Stimulated activated CD8-positive, alpha-beta memory T cell treated with anti-CD3 and anti-CD28 coated beads, Interleukin-4, amount 100 ng/mL, for 24 hours (primary cell): ENCODE measurements around the gene ADGRG6.

Source experiments
- DNase-seq: peaks from one replicate; pipeline ENCODE4 v3.0.0-alpha.2; 2020; ENCODE audit warnings: low read depth

Gene ADGRG6

GRCh38 chr6:142376800-142377496 is 75.1 kb downstream of the ADGRG6 start:
- DNase-seq, result no peak

GRCh38 chr6:142377497-142377848 is 75.7 kb downstream of the ADGRG6 start:
- no peak for DNase-seq

GRCh38 chr6:142378138-142378875 is 76.5 kb downstream of the ADGRG6 start:
- no peak for DNase-seq

GRCh38 chr6:142380626-142381025 is 78.8 kb downstream of the ADGRG6 start:
- no peak for DNase-seq

GRCh38 chr6:142381181-142381580 is 79.4 kb downstream of the ADGRG6 start:
- no peak for DNase-seq

GRCh38 chr6:142381845-142382378 is 80.1 kb downstream of the ADGRG6 start:
- DNase-seq, result no peak

DNA sequence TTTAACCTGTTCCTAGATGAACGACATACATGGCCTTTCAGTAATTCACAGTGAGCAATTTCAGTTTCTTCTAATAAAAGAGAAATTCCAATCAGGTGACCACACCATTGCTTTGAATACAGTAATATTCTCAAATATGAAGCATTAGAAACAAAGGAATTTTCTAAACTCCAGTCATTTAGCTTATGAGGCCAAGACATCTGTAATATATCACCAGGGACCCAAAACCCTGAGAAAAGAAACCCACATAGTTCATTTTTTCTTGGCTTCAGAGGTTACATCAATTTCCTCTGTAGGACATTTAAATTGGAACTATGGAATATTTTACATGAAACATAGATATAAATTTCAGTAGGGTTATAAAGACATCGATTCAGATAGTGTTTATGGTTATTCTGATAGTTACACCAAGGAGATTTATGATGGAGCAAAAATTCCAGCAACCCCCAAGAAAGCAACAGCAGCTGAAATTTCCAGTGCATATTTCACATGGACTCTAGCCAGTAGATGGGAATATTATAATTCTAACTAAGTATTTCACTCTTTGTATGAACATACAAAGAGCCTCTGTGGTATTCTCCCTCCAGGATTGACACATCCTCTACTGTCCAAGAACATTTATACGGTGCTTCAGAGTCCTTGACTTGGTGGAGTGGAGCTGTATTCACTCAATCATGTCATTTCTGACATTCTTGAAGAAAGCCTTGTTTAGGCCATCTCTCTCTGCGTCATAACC is 82.9 kb downstream of the ADGRG6 start:
- DNase-seq, result no peak

DNA sequence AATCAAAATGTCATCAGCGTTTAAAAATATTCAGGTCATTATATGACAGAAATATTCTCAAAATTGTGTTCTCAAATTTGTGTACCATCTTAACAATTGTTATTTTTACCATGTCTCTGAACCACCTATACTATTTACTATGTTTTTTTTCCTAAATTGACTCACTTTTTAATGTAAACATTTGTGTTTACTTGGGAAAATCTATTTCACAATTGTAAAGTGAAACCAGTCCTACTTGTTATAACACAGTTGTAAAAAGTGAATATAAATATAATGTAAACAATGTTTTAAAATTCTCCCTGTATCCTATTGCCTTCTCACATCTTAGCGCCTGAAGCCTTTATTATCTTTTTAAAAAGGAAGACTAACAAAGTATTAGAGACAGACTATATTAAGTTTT is 83.5 kb downstream of the ADGRG6 start:
- no peak for DNase-seq

DNA sequence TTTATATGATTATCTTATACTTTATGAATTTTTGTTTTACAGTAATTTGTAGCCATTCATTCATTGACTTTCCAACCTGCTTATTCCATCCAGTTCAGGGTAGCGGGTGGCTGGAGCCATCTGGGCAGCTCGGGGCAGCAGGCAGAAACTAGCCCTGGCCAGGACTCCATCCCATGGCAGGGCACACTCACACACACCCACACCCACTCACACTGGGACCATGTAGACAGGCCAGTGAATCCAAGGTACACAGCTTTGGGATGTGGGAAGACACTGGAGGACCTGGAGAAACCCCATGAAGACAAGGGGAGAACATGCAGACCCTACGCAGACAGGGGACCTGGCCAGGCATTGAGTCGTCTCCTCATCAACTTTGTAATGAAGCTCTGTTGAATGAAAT is 84.8 kb downstream of the ADGRG6 start:
- DNase-seq, result no peak

- no peak for DNase-seq
Observed at GRCh38 chr6:142387997-142388815, 86.4 kb downstream of the ADGRG6 start.

GRCh38 chr6:142395266-142395665 is 93.5 kb downstream of the ADGRG6 start:
- no peak for DNase-seq

- no peak for DNase-seq
Observed at GRCh38 chr6:142395768-142396231, 94.0 kb downstream of the ADGRG6 start.

- DNase-seq, result no peak
Observed at GRCh38 chr6:142398353-142398752, 96.5 kb downstream of the ADGRG6 start.

- no peak for DNase-seq
Observed at GRCh38 chr6:142399739-142400138, 97.9 kb downstream of the ADGRG6 start.

DNA sequence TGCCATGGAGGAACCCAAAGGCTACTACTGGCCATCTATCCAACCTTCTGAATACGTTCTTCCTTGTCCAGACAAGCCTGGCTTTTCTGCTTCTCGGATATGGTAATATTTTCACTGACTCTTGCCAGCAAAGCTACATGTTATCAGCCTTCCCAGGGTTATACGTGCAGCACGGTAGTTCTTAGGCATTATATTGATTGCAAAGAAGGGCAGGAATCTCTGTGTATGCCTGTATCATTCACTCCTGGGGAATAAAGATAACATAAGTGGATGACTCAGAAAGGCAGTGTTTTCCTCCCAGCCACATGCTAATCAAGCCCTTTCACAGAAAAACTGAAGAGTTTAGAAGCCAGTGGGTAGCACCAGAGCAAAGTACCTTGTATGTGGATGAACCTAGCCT is 98.7 kb downstream of the ADGRG6 start:
- no peak for DNase-seq

DNA sequence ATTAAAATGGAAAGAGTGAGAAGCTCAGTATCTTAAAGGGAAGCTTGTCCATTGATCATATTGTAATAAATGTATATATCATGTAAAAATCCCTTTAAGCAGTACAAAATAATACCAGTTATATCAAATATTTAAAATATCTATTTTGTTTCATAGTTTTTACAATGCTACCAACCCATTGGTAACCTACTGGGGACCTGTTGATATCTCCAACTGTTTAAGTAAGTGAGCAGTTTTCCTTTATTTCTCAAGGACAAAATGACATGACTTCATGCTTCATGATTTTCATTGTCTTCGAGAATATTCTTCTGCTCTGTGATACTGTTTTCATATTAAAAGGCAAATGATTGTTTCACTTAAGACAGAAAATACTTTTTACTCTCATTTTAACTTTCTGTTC is 100.0 kb downstream of the ADGRG6 start:
- no peak for DNase-seq

DNA sequence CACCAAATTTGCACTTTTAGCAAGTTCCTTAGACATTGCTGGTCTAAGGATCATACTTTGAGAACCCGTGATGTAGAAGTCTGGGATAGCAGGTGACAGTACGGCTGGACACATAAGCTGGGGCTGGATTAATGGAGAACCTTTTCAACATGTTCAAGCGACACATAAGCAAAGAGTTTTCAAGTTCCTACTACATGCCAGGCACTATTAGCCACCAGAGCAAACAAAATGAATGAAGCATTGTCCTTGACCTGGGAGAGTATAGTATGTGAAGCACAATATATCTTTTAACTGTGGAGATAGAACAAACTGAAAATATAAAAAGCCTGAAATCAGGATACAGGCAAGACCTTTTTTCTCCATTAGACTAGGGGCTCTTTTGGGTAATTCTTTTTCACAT is 102.9 kb downstream of the ADGRG6 start:
- no peak for DNase-seq

- DNase-seq, result no peak
Observed at GRCh38 chr6:142406131-142406530, 104.3 kb downstream of the ADGRG6 start.

DNA sequence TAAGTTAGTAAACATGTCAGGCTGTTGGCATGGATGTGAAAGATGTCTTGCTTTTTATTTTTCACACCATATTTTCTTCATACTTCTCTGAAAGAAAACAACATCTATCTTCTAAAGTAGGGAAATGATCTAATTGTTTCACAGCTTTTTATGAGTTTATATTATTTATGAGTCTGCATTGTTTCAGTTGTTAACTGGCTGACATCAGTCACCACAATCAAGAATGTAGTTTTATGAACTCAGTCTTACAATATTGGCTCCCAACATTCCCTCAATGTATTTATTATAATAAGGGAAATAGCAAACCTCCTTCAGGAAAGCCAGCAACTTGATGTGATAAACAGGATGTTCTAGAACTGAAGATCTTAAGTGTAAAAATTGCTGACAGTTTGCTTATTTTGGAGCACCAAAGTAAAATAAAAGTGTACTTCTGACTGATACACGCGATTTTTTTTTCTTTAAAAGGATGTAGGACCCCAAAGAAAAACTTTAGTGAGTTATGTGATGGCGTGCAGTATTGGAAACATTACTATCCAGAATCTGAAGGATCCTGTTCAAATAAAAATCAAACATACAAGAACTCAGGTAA is 106.0 kb downstream of the ADGRG6 start:
- DNase-seq, result no peak

- DNase-seq, result no peak
Observed at GRCh38 chr6:142408409-142408808, 106.6 kb downstream of the ADGRG6 start.

- DNase-seq, result no peak
Observed at GRCh38 chr6:142409794-142410193, 108.0 kb downstream of the ADGRG6 start.

DNA sequence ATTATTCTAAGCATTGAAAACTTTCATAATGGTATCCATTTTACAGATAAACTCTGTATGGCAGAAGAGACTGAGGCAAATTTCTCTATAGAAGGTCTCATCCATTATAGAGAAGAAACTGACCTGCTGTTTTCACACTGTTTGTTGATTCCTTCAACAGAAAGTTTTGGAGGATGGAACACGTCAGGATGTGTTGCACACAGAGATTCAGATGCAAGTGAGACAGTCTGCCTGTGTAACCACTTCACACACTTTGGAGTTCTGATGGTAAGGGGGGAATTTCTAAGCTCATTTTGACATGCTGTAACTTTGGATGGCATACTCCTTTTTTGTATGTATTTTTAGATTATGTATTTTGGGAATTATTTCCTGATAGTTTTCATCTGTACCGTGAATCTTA is 109.3 kb downstream of the ADGRG6 start:
- DNase-seq, result no peak
